Testis (tissue), 2 donors: ENCODE results near the gene CFAP299.

Experiments used
- CTCF ChIP-seq, 3 experiments: fragments of 450-650 bp in 2 of 3; fragments of 200-600 bp in 1 of 3; sonication (generic) in 1 of 3; IDR thresholded peaks; one replicate each; pipeline ENCODE4 v1.5.1; 2016 to 2019; ENCODE audit warnings: antibody characterized with exemption in 3 of 3, mild to moderate bottlenecking in 2 of 3, moderate library complexity in 1 of 3
- POLR2A ChIP-seq: fragments of 450-650 bp; IDR thresholded peaks from one replicate; pipeline ENCODE4 v1.6.1; 2017; ENCODE audit warnings: antibody characterized with exemption, mild to moderate bottlenecking, moderate library complexity

- TF ChIP-seq POLR2A (no peak), CTCF (IDR thresholded peaks at IDR 0.05) (no peak)
These were observed 655.3 kb downstream of the CFAP299 start for GRCh38 chr4:80990851-80991250.
